ENCODE data around the gene BRSK2.

GRCh38 chr11:1455763-1456060, 66.0 kb downstream of the BRSK2 start:
- no peak for TF ChIP-seq BHLHE40 (IDR thresholded peaks at IDR 0.05; ENCODE audit: low read length)
- TF ChIP-seq CBX1 (IDR thresholded peaks at IDR 0.05; ENCODE audit: low read depth), result no peak
- no peak for TF ChIP-seq MYC (IDR thresholded peaks at IDR 0.05; ENCODE audit: low read depth, low read length)
- TF ChIP-seq MYC (CRISPR knock-in tag; IDR thresholded peaks at IDR 0.05; ENCODE audit: borderline replicate concordance, low read depth), result no peak

Measured in K562 (cell line).